HG03064 (cell line): ENCODE data around the gene ERGIC1.
A peak's percentile ranks its signal among the peaks of the same experiment; 100 is the strongest.

Experiments used
- ATAC-seq: cut with Tn5 transposase; IDR thresholded peaks from one replicate; pipeline ENCODE4 v1.9.1; 2021; ENCODE audit warnings: low read depth; ENCODE audit not compliant: unreplicated experiment

ERGIC1 gene

GRCh38 chr5:172827841-172828240 is 6.2 kb upstream of the ERGIC1 start:
- no peak for ATAC-seq

- no peak for ATAC-seq
These were observed 5.1 kb upstream of the ERGIC1 start for GRCh38 chr5:172828911-172829431.

- ATAC-seq, result no peak
These were observed 3.7 kb upstream of the ERGIC1 start for GRCh38 chr5:172830275-172830799.

- ATAC-seq, result no peak
These were observed 3.0 kb upstream of the ERGIC1 start for GRCh38 chr5:172830876-172831662.

- ATAC-seq, result no peak
These were observed 1.4 kb upstream of the ERGIC1 start for GRCh38 chr5:172832383-172833315.

- ATAC-seq, result no peak
These were observed 722 bp upstream of the ERGIC1 start for GRCh38 chr5:172833372-172833685.

GRCh38 chr5:172834415-172835289 is 601 bp downstream of the ERGIC1 start:
- peak; percentile 21 for ATAC-seq

GRCh38 chr5:172835290-172835993 is 1.4 kb downstream of the ERGIC1 start:
- no peak for ATAC-seq

GRCh38 chr5:172835994-172836356 is 1.9 kb downstream of the ERGIC1 start:
- no peak for ATAC-seq

- peak; percentile 70 for ATAC-seq
These were observed 3.6 kb downstream of the ERGIC1 start for GRCh38 chr5:172837640-172838039.

GRCh38 chr5:172838151-172838875 is 4.3 kb downstream of the ERGIC1 start:
- ATAC-seq, result no peak

- no peak for ATAC-seq
These were observed 5.8 kb downstream of the ERGIC1 start for GRCh38 chr5:172839669-172840431.

GRCh38 chr5:172840432-172841154 is 6.5 kb downstream of the ERGIC1 start:
- no peak for ATAC-seq

GRCh38 chr5:172841256-172841655 is 7.2 kb downstream of the ERGIC1 start:
- no peak for ATAC-seq

GRCh38 chr5:172843825-172844576 is 9.9 kb downstream of the ERGIC1 start:
- ATAC-seq, result no peak

- no peak for ATAC-seq
These were observed 10.5 kb downstream of the ERGIC1 start for GRCh38 chr5:172844577-172844838.

GRCh38 chr5:172845154-172845553 is 11.1 kb downstream of the ERGIC1 start:
- no peak for ATAC-seq
